ENCODE results near the gene C10orf67.

Gene C10orf67

GRCh38 chr10:23205972-23206642, 138.5 kb downstream of the C10orf67 start:
- no peak for DNase-seq (ENCODE audit: low spot score)
- no peak for TF ChIP-seq CTCF (IDR thresholded peaks at IDR 0.05; ENCODE audit: extremely low read depth, missing control alignments)

DNA sequence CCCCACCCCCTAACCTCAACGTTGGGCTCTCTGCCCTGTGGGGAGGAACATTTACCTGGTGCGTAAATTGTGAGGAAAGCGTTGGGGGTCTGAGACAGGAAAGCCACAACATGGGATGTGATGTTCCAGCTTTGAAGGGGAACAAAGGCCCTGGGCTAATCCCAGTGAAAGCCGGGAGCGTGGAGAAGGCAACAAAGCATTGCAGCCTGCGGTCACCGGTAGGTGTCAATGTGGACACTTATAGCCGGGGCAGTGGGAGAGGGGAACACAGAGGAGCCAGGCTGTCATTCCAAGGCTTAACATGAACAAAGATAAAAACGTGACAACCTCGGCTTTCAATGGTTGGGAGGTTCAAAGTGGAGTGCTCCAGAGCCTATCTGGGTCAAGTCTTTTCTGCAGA, 139.8 kb downstream of the C10orf67 start:
- no peak for TF ChIP-seq CTCF (IDR thresholded peaks at IDR 0.05; ENCODE audit: extremely low read depth, missing control alignments)
- no peak for DNase-seq (ENCODE audit: low spot score)

GRCh38 chr10:23203369-23204325, 140.9 kb downstream of the C10orf67 start:
- TF ChIP-seq CTCF (IDR thresholded peaks at IDR 0.05; ENCODE audit: extremely low read depth, missing control alignments), result no peak
- no peak for DNase-seq (ENCODE audit: low spot score)

GRCh38 chr10:23202779-23203178, 141.8 kb downstream of the C10orf67 start:
- no peak for TF ChIP-seq CTCF (IDR thresholded peaks at IDR 0.05; ENCODE audit: extremely low read depth, missing control alignments)
- no peak for DNase-seq (ENCODE audit: low spot score)

- no peak for DNase-seq (ENCODE audit: low spot score)
- TF ChIP-seq CTCF (IDR thresholded peaks at IDR 0.05; ENCODE audit: extremely low read depth, missing control alignments), result no peak
Observed at GRCh38 chr10:23201837-23202236, 142.8 kb downstream of the C10orf67 start.

DNA sequence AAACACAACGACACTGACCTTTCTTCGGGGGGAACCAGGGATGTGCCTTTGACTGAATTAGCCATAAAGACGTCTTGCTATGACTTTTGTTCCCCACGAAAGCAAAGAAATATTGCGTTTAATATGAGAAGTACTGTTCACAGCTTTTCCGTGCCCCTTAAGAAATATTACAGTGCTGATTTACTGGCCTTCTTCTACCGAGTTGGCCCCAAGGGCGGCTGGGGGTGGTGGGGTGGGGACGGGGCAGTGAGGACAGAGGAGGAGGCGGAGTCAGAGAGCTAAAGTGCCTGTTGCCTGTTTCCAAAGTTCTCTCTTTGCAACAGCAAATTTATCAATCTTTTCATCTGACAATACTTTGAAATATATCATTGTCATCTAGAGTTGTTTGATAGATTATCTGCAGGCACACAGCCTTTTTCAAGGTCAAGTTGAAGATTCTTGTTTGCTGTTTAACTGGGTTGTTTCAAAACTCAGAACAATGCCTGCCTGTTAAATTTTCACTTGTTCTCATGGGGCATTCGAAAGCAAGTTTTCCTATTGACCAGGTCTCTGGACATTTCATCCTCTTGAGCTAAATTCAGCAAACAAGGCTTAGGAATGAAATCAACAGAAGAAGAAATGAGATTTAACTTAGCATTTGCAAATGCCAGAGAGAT, 143.5 kb downstream of the C10orf67 start:
- DNase-seq (ENCODE audit: low spot score), result no peak
- TF ChIP-seq CTCF (IDR thresholded peaks at IDR 0.05; ENCODE audit: extremely low read depth, missing control alignments), result no peak

- TF ChIP-seq CTCF (IDR thresholded peaks at IDR 0.05; ENCODE audit: extremely low read depth, missing control alignments), result no peak
- no peak for DNase-seq (ENCODE audit: low spot score)
Observed at GRCh38 chr10:23200586-23200985, 144.0 kb downstream of the C10orf67 start.
